Superior temporal gyrus (tissue), 1 donor: ENCODE data around the gene KRT80.

Source experiments
- DNase-seq: peaks from one replicate; pipeline ENCODE4 v3.0.0-alpha.2; 2016; ENCODE audit errors: extremely low spot score

KRT80 gene

GRCh38 chr12:52228931-52229330 is 37.1 kb upstream of the KRT80 start:
- no peak for DNase-seq

GRCh38 chr12:52228366-52228765 is 36.6 kb upstream of the KRT80 start:
- no peak for DNase-seq

GRCh38 chr12:52227606-52228166 is 35.9 kb upstream of the KRT80 start:
- DNase-seq, result no peak

- no peak for DNase-seq
Measured at GRCh38 chr12:52226446-52226845, 34.6 kb upstream of the KRT80 start.

- DNase-seq, result no peak
Measured at GRCh38 chr12:52225752-52226151, 33.9 kb upstream of the KRT80 start.

GRCh38 chr12:52224151-52224550 is 32.3 kb upstream of the KRT80 start:
- no peak for DNase-seq

- no peak for DNase-seq
Measured at GRCh38 chr12:52223406-52224039, 31.7 kb upstream of the KRT80 start.

GRCh38 chr12:52222692-52223091 is 30.9 kb upstream of the KRT80 start:
- DNase-seq, result no peak

GRCh38 chr12:52221912-52222457 is 30.2 kb upstream of the KRT80 start:
- no peak for DNase-seq

- no peak for DNase-seq
Measured at GRCh38 chr12:52221070-52221781, 29.4 kb upstream of the KRT80 start.

GRCh38 chr12:52220477-52220876 is 28.7 kb upstream of the KRT80 start:
- no peak for DNase-seq

- no peak for DNase-seq
Measured at GRCh38 chr12:52218001-52218400, 26.2 kb upstream of the KRT80 start.

GRCh38 chr12:52217223-52217622 is 25.4 kb upstream of the KRT80 start:
- DNase-seq, result no peak

GRCh38 chr12:52216807-52217206 is 25.0 kb upstream of the KRT80 start:
- DNase-seq, result no peak

GRCh38 chr12:52216100-52216499 is 24.3 kb upstream of the KRT80 start:
- no peak for DNase-seq

GRCh38 chr12:52215587-52216031 is 23.8 kb upstream of the KRT80 start:
- no peak for DNase-seq

GRCh38 chr12:52214421-52214802 is 22.6 kb upstream of the KRT80 start:
- no peak for DNase-seq

- DNase-seq, result peak; percentile 78
Measured at GRCh38 chr12:52213564-52214420, 22.0 kb upstream of the KRT80 start.

GRCh38 chr12:52212701-52213563 is 21.1 kb upstream of the KRT80 start:
- DNase-seq, result no peak

- DNase-seq, result no peak
Measured at GRCh38 chr12:52211716-52212585, 20.1 kb upstream of the KRT80 start.
